ENCODE measurements around the gene TMEM43.

- TF ChIP-seq CTCF (IDR thresholded peaks at IDR 0.05) (no peak), POLR2A (IDR thresholded peaks at IDR 0.05) (no peak)
Measured at GRCh38 chr3:14127516-14128161, 2.8 kb downstream of the TMEM43 start.
